ENCODE results near the gene HHIPL2.

The HHIPL2 gene

GRCh38 chr1:222557574-222557973 is 9.7 kb upstream of the HHIPL2 start:
- in situ Hi-C loops (cut with MboI; ENCODE audit: low sequenced_read_pairs, unreplicated experiment), result no loop called here
- no peak for TF ChIP-seq CTCF (IDR thresholded peaks at IDR 0.05; ENCODE audit: borderline replicate concordance, control extremely low read depth, extremely low read depth, insufficient read depth, missing control alignments)
- DNase-seq (ENCODE audit: low spot score), result no peak

- in situ Hi-C loops (cut with MboI; ENCODE audit: low sequenced_read_pairs, unreplicated experiment), result no loop called here
Measured at GRCh38 chr1:222557148-222557547, 9.2 kb upstream of the HHIPL2 start.

GRCh38 chr1:222555992-222556615 is 8.2 kb upstream of the HHIPL2 start:
- in situ Hi-C loops (cut with MboI; ENCODE audit: low sequenced_read_pairs, unreplicated experiment), result no loop called here
- DNase-seq (ENCODE audit: low spot score), result no peak
- TF ChIP-seq CTCF (IDR thresholded peaks at IDR 0.05; ENCODE audit: borderline replicate concordance, control extremely low read depth, extremely low read depth, insufficient read depth, missing control alignments), result no peak

More at GRCh38 chr1:222557148-222557547, 9.2 kb upstream of the HHIPL2 start:
- no peak for DNase-seq (ENCODE audit: low spot score)
- no peak for TF ChIP-seq CTCF (IDR thresholded peaks at IDR 0.05; ENCODE audit: borderline replicate concordance, control extremely low read depth, extremely low read depth, insufficient read depth, missing control alignments)

- in situ Hi-C loops (cut with MboI; ENCODE audit: low sequenced_read_pairs, unreplicated experiment), result no loop called here
- no peak for DNase-seq (ENCODE audit: low spot score)
Measured at GRCh38 chr1:222554177-222554576, 6.3 kb upstream of the HHIPL2 start.

GRCh38 chr1:222552882-222553281 is 5.0 kb upstream of the HHIPL2 start:
- in situ Hi-C loops (cut with MboI; ENCODE audit: low sequenced_read_pairs, unreplicated experiment), result no loop called here
- TF ChIP-seq CTCF (IDR thresholded peaks at IDR 0.05; ENCODE audit: borderline replicate concordance, control extremely low read depth, extremely low read depth, insufficient read depth, missing control alignments), result no peak
- no peak for DNase-seq (ENCODE audit: low spot score)

More at GRCh38 chr1:222554177-222554576, 6.3 kb upstream of the HHIPL2 start:
- no peak for TF ChIP-seq CTCF (IDR thresholded peaks at IDR 0.05; ENCODE audit: borderline replicate concordance, control extremely low read depth, extremely low read depth, insufficient read depth, missing control alignments)

- no peak for DNase-seq (ENCODE audit: low spot score)
- in situ Hi-C loops (cut with MboI; ENCODE audit: low sequenced_read_pairs, unreplicated experiment), result no loop called here
- no peak for TF ChIP-seq CTCF (IDR thresholded peaks at IDR 0.05; ENCODE audit: borderline replicate concordance, control extremely low read depth, extremely low read depth, insufficient read depth, missing control alignments)
Measured at GRCh38 chr1:222547260-222547614, 667 bp downstream of the HHIPL2 start.
